Calu3 (cell line): ENCODE results near the gene MCC. TPM values are rescaled to one million over a fixed set of nuclear protein-coding genes. Genes with fewer than 3 reads are reported as not detected.

Experiments used
- BruUV-seq: library from RNA; stranded (reverse); fragments of 400-500 nt; replicated peaks from 2 replicates; lab custom pipeline; 2021; lab: Mats Ljungman, UMichigan
- CTCF ChIA-PET: fragments of 300-600 bp; sonication (Branson Sonifier 250); formaldehyde crosslinking; loops from one replicate; lab custom pipeline; 2022; ENCODE audit warnings: antibody characterized with exemption; lab: Charles Lee
- DNase-seq: peaks from one replicate; pipeline ENCODE4 v3.0.0; 2022
- H3K27ac Mint-ChIP-seq: one replicate; pipeline ENCODE4 v1.8.0; 2022; ENCODE audit warnings: mixed read lengths; ENCODE audit not compliant: unreplicated experiment
- H3K27me3 Mint-ChIP-seq: one replicate; pipeline ENCODE4 v1.8.0; 2022; ENCODE audit warnings: mixed read lengths; ENCODE audit not compliant: unreplicated experiment
- H3K36me3 Mint-ChIP-seq: one replicate; pipeline ENCODE4 v1.8.0; 2022; ENCODE audit warnings: mild to moderate bottlenecking, moderate library complexity, mixed read lengths; ENCODE audit not compliant: insufficient read depth, unreplicated experiment
- H3K4me1 Mint-ChIP-seq: one replicate; pipeline ENCODE4 v1.8.0; 2022; ENCODE audit warnings: mild to moderate bottlenecking, low read depth, mixed read lengths; ENCODE audit not compliant: unreplicated experiment
- H3K4me3 Mint-ChIP-seq: one replicate; pipeline ENCODE4 v1.8.0; 2022; ENCODE audit warnings: mild to moderate bottlenecking, low read depth, moderate library complexity, mixed read lengths; ENCODE audit not compliant: unreplicated experiment
- H3K9me3 Mint-ChIP-seq: one replicate; pipeline ENCODE4 v1.8.0; 2022; ENCODE audit warnings: low read depth, mixed read lengths; ENCODE audit not compliant: unreplicated experiment
- CTCF ChIP-seq: fragments of 200-600 bp; IDR thresholded peaks from one replicate; pipeline ENCODE4 v1.8.0; 2022; ENCODE audit warnings: antibody characterized with exemption; ENCODE audit not compliant: unreplicated experiment
- intact Hi-C: fragments of 100-400 bp; cut with micrococcal nuclease; formaldehyde crosslinking; loops from one replicate; pipeline ENCODE4 v1.10.0; 2022; ENCODE audit not compliant: unreplicated experiment
- total RNA-seq: library from RNA; stranded (reverse); gene quantifications from 2 replicates; pipeline ENCODE4 v1.2.3, GENCODE V29; 2022

The MCC gene
- total RNA-seq, 1 experiment from 2014 or later, result 2.8 TPM

- H3K4me1 Mint-ChIP-seq, result no peaks in the 10 kb centered on the region
- BruUV-seq, result no TSS peak
- DNase-seq, result no peak
- no peak overlapping the region for H3K27ac Mint-ChIP-seq
- no peaks in the 10 kb centered on the region for H3K27me3 Mint-ChIP-seq
- intact Hi-C loops, result loop anchor here (1.0 to 2.0 kb wide), 3 partner anchors 43 to 226 kb away; no protein-coding TSS in a partner anchor
- H3K4me3 Mint-ChIP-seq, result no peak overlapping the region
- CTCF ChIA-PET, result interaction anchor here (1.1 to 1.8 kb wide), 2 partner anchors 86 to 131 kb away, joined by 3 to 13 read pairs; no protein-coding TSS in a partner anchor
- H3K9me3 Mint-ChIP-seq, result no peaks in the 10 kb centered on the region
- TF ChIP-seq CTCF, result no peak
- H3K36me3 Mint-ChIP-seq, result no peaks in the 10 kb centered on the region
These were observed 108.1 kb downstream of the MCC start for GRCh38 chr5:113379936-113380806.

GRCh38 chr5:113378959-113379541, 109.2 kb downstream of the MCC start:
- Mint-ChIP-seq H3K36me3 (no peaks in the 10 kb centered on the region), H3K27ac (no peak overlapping the region), H3K4me1 (no peaks in the 10 kb centered on the region), H3K27me3 (no peaks in the 10 kb centered on the region), H3K9me3 (no peaks in the 10 kb centered on the region), H3K4me3 (no peak overlapping the region)
- intact Hi-C loops, result loop anchor here (1.0 to 2.0 kb wide), 3 partner anchors 42 to 227 kb away; no protein-coding TSS in a partner anchor
- CTCF ChIA-PET, result interaction anchor here (0.6 to 1.8 kb wide), 4 partner anchors 42 to 230 kb away, joined by 3 to 13 read pairs (median 3); no protein-coding TSS in a partner anchor
- BruUV-seq, result no TSS peak
- TF ChIP-seq CTCF, result peak; percentile 73
- peak; percentile 69 for DNase-seq

GRCh38 chr5:113378514-113378913, 109.7 kb downstream of the MCC start:
- intact Hi-C loops, result loop anchor here (2.0 kb wide), 1 partner anchor 42 kb away; no protein-coding TSS in a partner anchor
- no peak for TF ChIP-seq CTCF
- H3K4me3 Mint-ChIP-seq, result no peak overlapping the region
- no TSS peak for BruUV-seq
- no peaks in the 10 kb centered on the region for H3K9me3 Mint-ChIP-seq
- no peak for DNase-seq
- no peaks in the 10 kb centered on the region for H3K36me3 Mint-ChIP-seq
- H3K4me1 Mint-ChIP-seq, result no peaks in the 10 kb centered on the region
- no peaks in the 10 kb centered on the region for H3K27me3 Mint-ChIP-seq
- H3K27ac Mint-ChIP-seq, result no peak overlapping the region
- CTCF ChIA-PET, result interaction anchor here (1.0 kb wide), 1 partner anchor 42 kb away, joined by 3 read pairs; no protein-coding TSS in a partner anchor

- H3K27ac Mint-ChIP-seq, result no peak overlapping the region
- no peak for DNase-seq
- no peaks in the 10 kb centered on the region for H3K9me3 Mint-ChIP-seq
- BruUV-seq, result no TSS peak
- H3K4me1 Mint-ChIP-seq, result no peaks in the 10 kb centered on the region
- no peaks in the 10 kb centered on the region for H3K36me3 Mint-ChIP-seq
- no peaks in the 10 kb centered on the region for H3K27me3 Mint-ChIP-seq
- CTCF ChIA-PET, result no interaction called here
- TF ChIP-seq CTCF, result no peak
- intact Hi-C loops, result loop anchor here (2.0 kb wide), 1 partner anchor 41 kb away; no protein-coding TSS in a partner anchor
- H3K4me3 Mint-ChIP-seq, result no peak overlapping the region
These were observed 110.2 kb downstream of the MCC start for GRCh38 chr5:113378081-113378480.
